HEK293 (cell line): ENCODE results near the gene TFRC.

Experiments
- CTCF ChIA-PET: fragments of 350-600 bp; formaldehyde crosslinking; extraction: SDS; loops from one replicate; lab custom pipeline; 2021; ENCODE audit warnings: antibody characterized with exemption; lab: Yijun Ruan, JAX
- POLR2A ChIA-PET: fragments of 300-600 bp; formaldehyde crosslinking; extraction: SDS; loops from one replicate; lab custom pipeline; 2020; ENCODE audit warnings: antibody characterized with exemption, inconsistent platforms; lab: Yijun Ruan, JAX
- H3K27ac ChIP-seq: fragments of 200-500 bp; sonication (Bioruptor generic); 2 replicates; pipeline ENCODE4 v1.5.1; 2014; ENCODE audit warnings: low read depth, low read length, control low read depth, inconsistent platforms; ENCODE audit errors: extremely low read depth
- H3K36me3 ChIP-seq, 2 experiments: fragments of 200-500 bp in 1 of 2; sonication (Bioruptor generic) in 1 of 2; 1 replicate in 1 of 2; 2 replicates in 1 of 2; pipeline ENCODE4 v1.5.1; 2014 to 2017; ENCODE audit warnings: inconsistent platforms in 2 of 2, low read length in 2 of 2; ENCODE audit not compliant: control insufficient read depth in 2 of 2, insufficient read depth in 1 of 2
- H3K4me1 ChIP-seq: fragments of 200-500 bp; sonication (Bioruptor generic); 2 replicates; pipeline ENCODE4 v1.5.1; 2014; ENCODE audit warnings: mild to moderate bottlenecking, low read length, inconsistent platforms; ENCODE audit not compliant: control insufficient read depth, insufficient read depth
- H3K4me3 ChIP-seq: 2 replicates; pipeline ENCODE4 v1.5.1; 2011; ENCODE audit warnings: low read depth, mild to moderate bottlenecking, control low read depth, low read length, moderate library complexity
- H3K9me3 ChIP-seq: fragments of 200-500 bp; sonication (Bioruptor generic); 2 replicates; pipeline ENCODE4 v1.5.1; 2014; ENCODE audit warnings: low read depth, low read length, inconsistent platforms; ENCODE audit not compliant: control insufficient read depth, insufficient read depth
- ELK4 ChIP-seq: IDR thresholded peaks from 2 replicates; pipeline ENCODE4 v1.6.1; 2011; ENCODE audit warnings: mild to moderate bottlenecking, low read depth, low read length, borderline replicate concordance
- MEIS1 ChIP-seq: sonication (generic); formaldehyde crosslinking; IDR thresholded peaks from 2 replicates; pipeline ENCODE4 v1.8.1; 2022; ENCODE audit warnings: missing genetic modification reagents, mild to moderate bottlenecking, borderline replicate concordance
- SALL2 ChIP-seq: fragments of 450-650 bp; formaldehyde crosslinking; IDR thresholded peaks from 2 replicates; pipeline ENCODE4 v1.5.0; 2017; ENCODE audit warnings: missing biosample characterization, mild to moderate bottlenecking, missing genetic modification characterization, borderline replicate concordance
- SP7 ChIP-seq: fragments of 450-650 bp; formaldehyde crosslinking; IDR thresholded peaks from 2 replicates; pipeline ENCODE4 v1.5.1; 2016; ENCODE audit warnings: missing biosample characterization, missing genetic modification characterization
- TSHZ1 ChIP-seq: fragments of 450-650 bp; formaldehyde crosslinking; IDR thresholded peaks from 2 replicates; pipeline ENCODE4 v1.5.1; 2016; ENCODE audit warnings: missing biosample characterization, missing genetic modification characterization, borderline replicate concordance
- ZBTB26 ChIP-seq: fragments of 450-650 bp; formaldehyde crosslinking; optimal IDR thresholded peaks from 2 replicates; pipeline ENCODE3; 2016; ENCODE audit warnings: missing biosample characterization, mild to moderate bottlenecking, missing genetic modification characterization
- ZNF121 ChIP-seq: fragments of 450-650 bp; formaldehyde crosslinking; IDR thresholded peaks from 2 replicates; pipeline ENCODE4 v1.5.1; 2016; ENCODE audit warnings: missing biosample characterization, missing genetic modification characterization
- ZNF18 ChIP-seq: fragments of 450-650 bp; formaldehyde crosslinking; IDR thresholded peaks from 2 replicates; pipeline ENCODE4 v1.5.1; 2016; ENCODE audit warnings: missing biosample characterization, missing genetic modification characterization
- ZNF239 ChIP-seq: fragments of 450-650 bp; formaldehyde crosslinking; IDR thresholded peaks from 2 replicates; pipeline ENCODE4 v1.5.1; 2016; ENCODE audit warnings: missing biosample characterization, missing genetic modification characterization
- ZNF350 ChIP-seq: fragments of 450-650 bp; formaldehyde crosslinking; IDR thresholded peaks from 2 replicates; pipeline ENCODE4 v1.5.0; 2017; ENCODE audit warnings: missing biosample characterization, mild to moderate bottlenecking, missing genetic modification characterization
- ZNF426 ChIP-seq: fragments of 450-650 bp; formaldehyde crosslinking; IDR thresholded peaks from 2 replicates; pipeline ENCODE4 v1.5.1; 2017; ENCODE audit warnings: missing biosample characterization, missing genetic modification characterization, mild to moderate bottlenecking, inconsistent platforms, moderate library complexity
- ZNF513 ChIP-seq: fragments of 450-650 bp; IDR thresholded peaks from 2 replicates; pipeline ENCODE4 v1.5.1; 2018; ENCODE audit warnings: missing biosample characterization, missing genetic modification characterization
- ZNF621 ChIP-seq: fragments of 450-650 bp; formaldehyde crosslinking; IDR thresholded peaks from 2 replicates; pipeline ENCODE4 v1.5.1; 2017; ENCODE audit warnings: missing biosample characterization, missing genetic modification characterization
- ZNF791 ChIP-seq: fragments of 450-650 bp; formaldehyde crosslinking; IDR thresholded peaks from 2 replicates; pipeline ENCODE4 v1.5.1; 2016; ENCODE audit warnings: missing biosample characterization, missing genetic modification characterization
- ZSCAN5A ChIP-seq: fragments of 450-650 bp; formaldehyde crosslinking; IDR thresholded peaks from 2 replicates; pipeline ENCODE4 v1.5.1; 2016; ENCODE audit warnings: missing biosample characterization, missing genetic modification characterization
- ZXDB ChIP-seq: fragments of 450-650 bp; formaldehyde crosslinking; IDR thresholded peaks from 2 replicates; pipeline ENCODE4 v1.5.1; 2016; ENCODE audit warnings: missing biosample characterization, missing genetic modification characterization

TFRC gene

GRCh38 chr3:196122688-196123046, 40.8 kb upstream of the TFRC start (continued):
- no peak for TF ChIP-seq ZBTB26 (tag by site-specific recombination)
- TF ChIP-seq ZNF513: no peak
- no peak for TF ChIP-seq ZNF621 (tag by site-specific recombination)
- TF ChIP-seq ZSCAN5A (tag by site-specific recombination): no peak
- no peak for TF ChIP-seq ELK4
- TF ChIP-seq ZNF426 (tag by site-specific recombination): no peak
- no peak for TF ChIP-seq MEIS1 (CRISPR knock-in tag)
- no peak for TF ChIP-seq ZNF350 (tag by site-specific recombination)
- no peak for TF ChIP-seq SP7 (tag by site-specific recombination)
- TF ChIP-seq ZNF791 (tag by site-specific recombination): no peak
- TF ChIP-seq ZNF239 (tag by site-specific recombination): no peak

GRCh38 chr3:196122021-196122687, 40.3 kb upstream of the TFRC start:
- Histone ChIP-seq H3K4me3 (no peak overlapping the region), H3K27ac (no peak overlapping the region), H3K9me3 (no peaks in the 10 kb centered on the region), H3K36me3 (no peaks in the 10 kb centered on the region)
- CTCF ChIA-PET: no interaction called here
- no peak for TF ChIP-seq ZXDB (tag by site-specific recombination)
- TF ChIP-seq ZNF18 (tag by site-specific recombination): no peak
- TF ChIP-seq ZNF121: no peak
- TF ChIP-seq TSHZ1: no peak
- no peak for TF ChIP-seq SALL2 (tag by site-specific recombination)
- TF ChIP-seq, all 188 proteins: peak for 0
- no peaks in the 10 kb centered on the region for H3K4me1 ChIP-seq
- POLR2A ChIA-PET: no interaction called here
